ENCODE measurements around the gene ATRIP.

GRCh38 chr3:48456456-48456855 is 9.9 kb downstream of the ATRIP start:
- no peak for TF ChIP-seq CTCF (IDR thresholded peaks at IDR 0.05; ENCODE audit: low read depth, low read length)
- TF ChIP-seq EZH2phosphoT487 (IDR thresholded peaks at IDR 0.05; ENCODE audit: low read depth) = no peak

Data from OCI-LY3 (cell line).